NCI-H1092 treated with DMSO at 0.1 percent for 48 hours (cell line): ENCODE data around the gene EXOC3L2.
"Not testable (repeated sequence)": the region's sequence is repeated elsewhere in the genome, so short reads cannot be mapped to it uniquely, and the experiment has no call there.

ENCODE experiments used
- DNase-seq: peaks from one replicate; lab custom pipeline; 2025; lab: John Stamatoyannopoulos, UW

EXOC3L2 gene

GRCh38 chr19:45245334-45245787, at the start of gene EXOC3L2:
Gene EXOC3L2 (minus strand): TSS chr19:45245407. CDS start chr19:45239045, 6,362 bp downstream.
- no peak for DNase-seq

GRCh38 chr19:45294291-45295029, 49.3 kb upstream of the EXOC3L2 start:
- no peak for DNase-seq

GRCh38 chr19:45293682-45294081, 48.5 kb upstream of the EXOC3L2 start:
- no peak for DNase-seq

- no peak for DNase-seq
Observed at GRCh38 chr19:45291834-45292233, 46.6 kb upstream of the EXOC3L2 start.

GRCh38 chr19:45290381-45290931, 45.2 kb upstream of the EXOC3L2 start:
- DNase-seq, result no peak

GRCh38 chr19:45283443-45284033, 38.3 kb upstream of the EXOC3L2 start:
- no peak for DNase-seq

- no peak for DNase-seq
Observed at GRCh38 chr19:45280471-45280961, 35.3 kb upstream of the EXOC3L2 start.

- DNase-seq, result no peak
Observed at GRCh38 chr19:45279587-45280192, 34.5 kb upstream of the EXOC3L2 start.

- no peak for DNase-seq
Observed at GRCh38 chr19:45278087-45278486, 32.9 kb upstream of the EXOC3L2 start.

- DNase-seq, result peak; percentile 20
Observed at GRCh38 chr19:45276284-45276687, 31.1 kb upstream of the EXOC3L2 start.

- peak; percentile 1 for DNase-seq
Observed at GRCh38 chr19:45275370-45275971, 30.3 kb upstream of the EXOC3L2 start.

GRCh38 chr19:45273521-45273855, 28.3 kb upstream of the EXOC3L2 start:
- DNase-seq, result no peak

GRCh38 chr19:45271735-45272108, 26.5 kb upstream of the EXOC3L2 start:
- DNase-seq, result no peak

- no peak for DNase-seq
Observed at GRCh38 chr19:45271098-45271734, 26.0 kb upstream of the EXOC3L2 start.

- not testable (repeated sequence) for DNase-seq
Observed at GRCh38 chr19:45269939-45270338, 24.7 kb upstream of the EXOC3L2 start.

- DNase-seq, result no peak
Observed at GRCh38 chr19:45267296-45267695, 22.1 kb upstream of the EXOC3L2 start.

GRCh38 chr19:45265375-45265774, 20.2 kb upstream of the EXOC3L2 start:
- DNase-seq, result no peak

GRCh38 chr19:45264781-45265317, 19.6 kb upstream of the EXOC3L2 start:
- no peak for DNase-seq

- DNase-seq, result no peak
Observed at GRCh38 chr19:45263013-45263412, 17.8 kb upstream of the EXOC3L2 start.

- DNase-seq, result no peak
Observed at GRCh38 chr19:45262570-45262969, 17.4 kb upstream of the EXOC3L2 start.

- no peak for DNase-seq
Observed at GRCh38 chr19:45258862-45259261, 13.7 kb upstream of the EXOC3L2 start.

- no peak for DNase-seq
Observed at GRCh38 chr19:45256836-45257235, 11.6 kb upstream of the EXOC3L2 start.
